Tongue (tissue), 2 donors: ENCODE measurements around the gene SLC25A1. TPM values are rescaled to one million over a fixed set of nuclear protein-coding genes. Genes with fewer than 3 reads are reported as not detected.
"Not testable (repeated sequence)": the region's sequence is repeated elsewhere in the genome, so short reads cannot be mapped to it uniquely, and the experiment has no call there.

ENCODE experiments used
- DNase-seq: peaks from one replicate; pipeline ENCODE4 v3.0.0-alpha.2; 2015
- total RNA-seq: library from RNA; depleted of rRNA; stranded (reverse); fragments of >200 nt; gene quantifications from one replicate; pipeline ENCODE4 v1.2.3, GENCODE V29; 2014

Gene SLC25A1
- total RNA-seq, 1 donor from 2014 or later, result 20.6 TPM

- no peak for DNase-seq
Observed at GRCh38 chr22:19204640-19205039, 26.1 kb upstream of the SLC25A1 start.

GRCh38 chr22:19203834-19204233 lies 25.3 kb upstream of the SLC25A1 start:
- no peak for DNase-seq

GRCh38 chr22:19202799-19203186 lies 24.3 kb upstream of the SLC25A1 start:
- DNase-seq, result not testable (repeated sequence)

- DNase-seq, result no peak
Observed at GRCh38 chr22:19201869-19202798, 23.6 kb upstream of the SLC25A1 start.

GRCh38 chr22:19201130-19201868 lies 22.8 kb upstream of the SLC25A1 start:
- no peak for DNase-seq

- DNase-seq, result no peak
Observed at GRCh38 chr22:19199479-19199878, 20.9 kb upstream of the SLC25A1 start.

GRCh38 chr22:19197997-19198865 lies 19.7 kb upstream of the SLC25A1 start:
- DNase-seq, result no peak

- no peak for DNase-seq
Observed at GRCh38 chr22:19196841-19197612, 18.5 kb upstream of the SLC25A1 start.

GRCh38 chr22:19195796-19196731 lies 17.5 kb upstream of the SLC25A1 start:
- no peak for DNase-seq

- no peak for DNase-seq
Observed at GRCh38 chr22:19194766-19195536, 16.4 kb upstream of the SLC25A1 start.

- no peak for DNase-seq
Observed at GRCh38 chr22:19193879-19194278, 15.3 kb upstream of the SLC25A1 start.

- no peak for DNase-seq
Observed at GRCh38 chr22:19187716-19188563, 9.4 kb upstream of the SLC25A1 start.

- no peak for DNase-seq
Observed at GRCh38 chr22:19184276-19184997, 5.9 kb upstream of the SLC25A1 start.

GRCh38 chr22:19183216-19183615 lies 4.7 kb upstream of the SLC25A1 start:
- DNase-seq, result no peak

GRCh38 chr22:19182472-19183157 lies 4.1 kb upstream of the SLC25A1 start:
- no peak for DNase-seq

GRCh38 chr22:19181786-19182471 lies 3.4 kb upstream of the SLC25A1 start:
- DNase-seq, result no peak
